Stimulated activated CD8-positive, alpha-beta memory T cell treated with anti-CD3 and anti-CD28 coated beads, Interleukin-15, amount 100 ng/mL, for 48 hours (primary cell): Measurements from ENCODE around the gene NPRL2.
A peak's percentile ranks its signal among the peaks of the same experiment; 100 is the strongest.

Experiments
- DNase-seq, 2 donors: peaks; one replicate each; pipeline ENCODE4 v3.0.0-alpha.2; 2020; ENCODE audit warnings: low read depth in 2 of 2

The NPRL2 gene

DNA sequence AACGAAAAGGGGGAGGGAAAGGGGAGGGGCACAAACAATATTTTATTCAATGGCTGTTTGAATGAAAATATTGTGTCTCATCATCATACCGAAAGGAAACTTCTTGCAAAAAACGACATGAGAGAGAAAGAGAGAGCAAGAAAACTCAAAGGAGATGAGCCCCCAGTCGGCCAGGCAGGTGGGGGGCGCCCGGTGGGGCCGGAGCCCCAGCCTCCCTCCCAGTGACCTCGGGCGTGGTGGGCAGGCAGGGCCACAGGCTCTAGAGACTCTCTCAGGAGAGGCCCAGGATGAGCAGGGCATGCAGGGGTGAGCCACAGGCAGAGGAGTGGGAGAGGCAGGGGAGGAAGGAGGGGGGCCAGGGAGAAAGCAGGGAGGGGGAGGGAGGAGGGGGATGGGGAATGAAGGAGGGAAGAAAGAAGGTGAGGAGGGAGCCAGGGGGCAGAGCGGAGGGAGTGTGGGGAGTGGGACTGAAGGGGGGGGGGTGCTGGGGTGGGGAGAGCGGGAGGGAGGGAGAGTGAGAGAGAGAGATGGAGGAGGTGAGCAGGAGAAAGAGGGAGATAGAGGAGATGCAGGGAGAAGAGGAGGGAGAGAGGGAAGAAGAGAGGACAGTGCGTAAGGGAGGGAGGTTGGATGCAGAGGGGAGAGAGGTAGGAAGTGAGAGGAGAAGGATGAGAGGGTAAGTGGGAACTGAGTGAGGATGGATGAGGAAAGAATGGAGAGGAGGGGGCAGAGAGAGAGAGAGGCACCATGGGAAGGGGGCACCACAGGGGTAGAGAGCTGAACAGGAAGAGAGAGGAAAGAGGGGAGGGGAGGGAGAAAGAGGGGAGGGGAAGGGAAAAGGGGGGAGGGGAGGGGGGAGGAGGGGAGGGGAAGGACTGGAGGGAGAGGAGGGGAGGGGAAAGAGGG, 22.8 kb upstream of the NPRL2 start:
- no peak for DNase-seq

DNA sequence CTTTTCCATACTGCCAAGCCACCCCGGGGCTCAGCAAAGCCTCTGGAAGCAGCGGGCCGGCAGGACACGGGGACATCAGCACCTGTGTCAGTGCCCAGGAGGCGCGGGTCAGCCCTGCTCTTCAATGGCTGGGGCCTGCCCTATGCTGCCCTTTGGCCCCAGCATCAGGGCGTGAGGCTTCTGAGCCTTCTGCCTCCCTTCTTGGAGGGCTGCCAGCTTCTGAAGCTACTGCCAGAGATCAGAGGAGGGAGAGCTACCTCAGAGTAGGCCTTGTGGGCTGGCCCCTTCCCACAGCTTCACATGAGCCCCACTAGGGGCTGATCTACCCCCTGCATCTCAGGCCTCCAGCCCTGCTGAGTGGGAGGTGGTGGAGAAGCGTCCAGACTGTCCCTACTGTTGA, 21.8 kb upstream of the NPRL2 start:
- no peak for DNase-seq

DNA sequence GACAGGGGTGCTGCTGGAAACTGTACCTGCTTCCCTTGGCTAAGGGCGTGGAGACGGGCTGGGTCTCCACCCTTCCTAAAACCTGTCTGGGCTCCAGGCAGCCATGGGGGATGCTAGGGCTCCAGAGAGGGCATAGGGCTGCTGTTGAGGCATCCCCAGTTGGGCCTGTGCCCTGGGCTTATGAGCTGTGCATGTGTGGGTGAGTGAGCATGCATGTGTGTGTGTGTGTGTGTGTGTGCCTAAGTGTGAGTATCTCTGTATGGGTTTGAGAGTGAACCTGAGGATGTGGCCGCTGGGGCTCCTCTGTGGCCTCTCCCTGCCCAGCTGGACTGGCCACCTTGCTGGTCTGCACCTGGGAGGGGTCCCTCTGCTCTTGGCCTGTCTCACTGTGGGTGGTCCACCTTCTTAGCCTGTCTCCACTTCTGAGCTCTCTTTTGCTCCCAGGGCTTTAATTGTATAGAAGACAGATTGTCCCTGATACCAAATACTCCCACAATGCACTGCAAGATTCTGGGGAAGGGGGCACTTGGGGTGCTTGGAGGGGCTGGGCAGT, 20.6 kb upstream of the NPRL2 start:
- no peak for DNase-seq

DNA sequence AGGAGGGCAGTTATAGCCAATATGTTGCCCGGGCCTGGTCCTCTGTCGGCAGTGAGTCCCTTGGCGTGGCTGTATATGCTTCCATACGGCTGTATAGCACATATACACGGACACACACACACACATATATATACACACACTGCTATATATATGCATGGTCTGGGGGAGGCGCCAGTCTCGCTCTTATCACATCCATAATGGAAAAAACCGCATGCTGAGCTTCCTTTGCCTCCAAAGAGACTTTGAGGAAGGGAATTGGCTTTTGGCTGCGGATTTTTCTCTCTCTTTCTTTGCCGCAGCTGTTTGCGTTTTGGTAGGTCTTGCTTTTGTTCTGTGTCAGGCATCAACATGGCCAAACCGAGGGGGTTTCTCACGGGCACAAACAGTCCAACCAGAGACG, 20.0 kb upstream of the NPRL2 start:
- DNase-seq: no peak

DNA sequence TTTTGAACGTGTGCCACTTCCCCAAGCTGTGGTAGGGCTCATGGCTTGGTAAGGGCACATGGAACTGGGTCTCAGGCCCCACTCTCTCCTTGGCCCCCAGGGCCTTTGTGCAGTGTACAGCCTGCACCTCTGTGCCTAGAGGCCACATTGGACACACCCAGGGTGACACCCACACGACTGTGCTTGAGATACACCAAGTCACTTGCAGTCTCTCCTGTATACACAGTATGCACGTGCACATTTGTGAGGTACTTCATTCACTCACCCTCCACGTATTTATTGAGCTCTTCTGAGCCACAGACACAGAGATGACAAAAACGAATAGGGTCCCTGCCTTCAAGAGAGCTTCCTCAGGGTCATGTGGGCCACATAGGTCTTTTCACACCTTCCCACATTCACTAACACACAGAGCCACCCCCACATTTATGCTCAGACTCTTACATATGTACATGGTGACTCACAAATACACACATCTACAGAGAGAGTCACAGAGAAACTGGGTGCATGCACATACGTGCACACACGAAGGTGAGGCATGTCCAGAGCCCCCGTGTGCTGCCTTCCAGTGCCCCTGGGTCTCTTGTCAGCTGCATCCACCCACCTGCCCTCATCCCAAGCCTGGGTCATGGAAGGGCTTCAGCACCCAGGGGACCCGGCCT, 18.6 kb upstream of the NPRL2 start:
- DNase-seq: no peak

DNA sequence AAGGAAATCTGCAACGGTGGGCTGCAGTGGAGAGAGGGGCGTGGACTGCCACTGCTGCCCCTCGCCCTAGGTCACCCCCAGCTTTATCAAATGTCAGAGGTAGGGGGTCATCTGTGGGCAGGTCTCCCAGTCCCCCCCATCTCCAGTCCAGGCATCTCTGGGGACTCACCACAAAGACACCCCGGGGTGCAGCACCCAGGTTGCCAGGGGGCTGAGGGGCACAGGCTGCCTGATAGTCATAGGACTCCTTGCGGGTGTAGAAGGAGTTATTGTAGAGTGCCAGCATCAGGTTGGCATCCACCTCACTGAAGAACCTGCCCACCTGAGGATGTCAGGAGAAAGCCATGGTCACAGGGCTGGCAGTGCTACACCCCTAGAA, 15.3 kb upstream of the NPRL2 start:
- no peak for DNase-seq

DNA sequence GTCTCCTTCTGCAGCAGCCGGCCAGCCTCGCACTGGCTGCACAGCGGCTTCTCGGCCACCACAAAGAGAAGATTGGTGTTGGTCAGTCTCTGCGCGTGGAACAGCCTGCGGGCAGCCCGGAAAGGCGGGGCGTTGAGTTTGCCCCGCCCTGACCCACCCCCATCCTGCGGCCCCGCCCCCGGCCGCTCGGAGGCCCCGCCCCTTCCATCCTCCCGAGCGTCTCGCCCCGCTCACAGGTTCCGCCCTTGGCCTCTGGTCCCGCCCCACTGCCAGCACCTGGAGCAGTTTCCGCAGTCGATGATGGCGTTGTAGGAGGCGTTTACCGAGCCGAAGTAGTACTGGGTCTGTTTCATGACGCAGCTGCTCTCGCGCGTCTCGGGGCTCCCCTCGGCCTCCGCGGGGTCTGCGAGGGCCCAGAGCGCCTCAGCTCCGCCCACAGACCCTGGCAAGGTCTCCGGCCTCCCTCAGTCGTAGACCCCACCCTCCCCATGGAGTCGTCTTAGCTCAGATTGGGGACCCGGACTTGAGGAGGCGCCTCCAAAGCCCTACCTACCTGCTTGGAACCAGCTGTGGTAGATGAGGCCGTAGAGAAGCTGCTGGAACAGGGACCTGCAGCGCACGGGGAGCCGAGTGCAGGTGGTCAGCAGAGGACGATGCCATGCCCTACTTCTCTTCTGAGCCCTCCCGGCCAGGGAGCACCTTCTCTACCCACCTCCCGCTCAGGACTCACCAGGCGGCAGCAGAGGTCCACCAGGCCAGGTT, 14.7 kb upstream of the NPRL2 start:
- peak; percentile 84 to 89 for DNase-seq

DNA sequence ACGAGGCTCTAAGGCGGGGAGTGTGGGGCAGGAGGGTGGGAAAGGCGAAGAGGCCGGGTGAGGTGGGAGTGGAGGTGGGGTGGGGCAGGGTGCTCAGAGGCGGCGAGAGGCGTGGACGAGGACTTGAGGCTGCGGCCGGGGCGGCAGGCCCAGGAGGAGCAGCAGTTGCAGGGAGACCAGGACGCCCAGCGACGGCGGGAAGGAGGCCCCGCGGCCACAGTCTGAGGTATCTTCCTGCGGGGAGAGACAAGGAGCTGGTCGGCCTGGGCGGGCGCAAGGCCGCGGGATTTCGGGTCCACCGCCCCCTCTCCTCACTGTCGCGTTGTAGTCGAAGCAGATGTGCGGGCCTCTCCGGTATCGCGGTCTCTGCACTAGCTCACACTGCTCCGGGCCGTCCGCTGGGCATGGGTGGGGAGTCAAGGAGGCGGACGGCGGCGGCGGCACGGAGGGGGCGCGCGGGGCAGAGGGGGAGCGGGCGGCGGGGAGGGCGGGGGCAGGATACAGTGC, 14.1 kb upstream of the NPRL2 start:
- no peak for DNase-seq

DNA sequence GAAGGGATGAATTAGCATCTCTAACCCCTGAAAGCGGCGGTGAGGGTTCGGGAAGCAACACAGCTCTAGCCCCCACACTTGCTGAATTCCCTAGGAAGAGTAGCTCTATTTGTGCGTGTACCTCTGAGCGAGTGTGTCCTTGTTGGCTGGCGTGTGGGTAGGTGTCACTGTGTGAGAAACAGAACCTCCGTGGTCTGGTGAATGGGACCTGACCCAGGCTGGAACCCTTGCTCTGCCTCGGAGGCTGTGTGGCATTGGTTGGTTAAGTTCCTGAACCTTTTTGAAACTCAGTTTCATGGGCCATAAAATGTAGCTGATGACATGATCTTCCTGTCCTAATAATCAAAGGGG, 9.2 kb upstream of the NPRL2 start:
- no peak for DNase-seq

DNA sequence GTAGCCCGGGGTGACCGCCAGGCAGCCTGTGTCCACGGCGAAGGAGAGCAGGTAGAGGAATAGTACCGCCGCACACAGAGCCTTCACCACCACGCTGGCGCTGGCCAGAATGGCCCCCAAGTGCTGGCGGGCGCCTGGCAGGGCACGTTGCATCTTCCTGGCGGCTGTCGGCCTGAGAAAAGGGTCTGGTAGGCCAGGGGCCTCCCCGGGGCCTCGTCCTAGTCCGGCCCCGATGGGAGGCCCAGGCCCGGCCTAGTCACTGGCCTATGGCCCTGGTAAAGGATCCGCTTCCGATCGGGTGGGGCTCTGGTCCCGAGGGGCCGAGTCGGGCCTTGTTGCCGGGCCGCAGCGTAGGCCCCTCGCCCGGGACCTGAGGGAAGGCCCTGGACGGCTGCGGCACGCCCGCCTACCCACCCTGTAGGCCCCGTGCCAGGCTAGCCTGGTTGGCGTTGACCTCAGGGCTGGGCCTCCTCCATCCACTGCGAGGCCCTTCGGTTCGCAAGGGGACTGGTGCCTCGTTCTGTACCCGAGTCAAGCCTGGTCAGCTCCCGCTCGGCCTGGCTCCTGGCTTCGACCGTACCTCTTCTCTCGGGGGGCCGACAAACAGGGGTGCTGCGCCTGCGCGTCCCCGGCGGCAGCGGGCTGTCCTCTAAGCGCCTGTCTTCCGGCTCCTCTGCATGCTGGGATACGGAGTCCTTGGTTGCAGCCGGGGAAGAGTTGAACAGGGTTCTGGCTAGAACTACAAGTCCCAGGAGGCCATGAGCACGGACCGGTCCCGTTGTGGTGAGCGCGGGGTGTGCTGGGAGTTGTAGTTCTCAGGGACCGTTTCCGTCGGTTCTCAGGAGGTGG, 8.6 kb upstream of the NPRL2 start, which contains the start of gene TMEM115:
Gene TMEM115 (minus strand): TSS at position 611 of the 849 bp plus-strand sequence. CDS start 458 bp downstream, at position 153.
- DNase-seq: peak; percentile 92 to 94

DNA sequence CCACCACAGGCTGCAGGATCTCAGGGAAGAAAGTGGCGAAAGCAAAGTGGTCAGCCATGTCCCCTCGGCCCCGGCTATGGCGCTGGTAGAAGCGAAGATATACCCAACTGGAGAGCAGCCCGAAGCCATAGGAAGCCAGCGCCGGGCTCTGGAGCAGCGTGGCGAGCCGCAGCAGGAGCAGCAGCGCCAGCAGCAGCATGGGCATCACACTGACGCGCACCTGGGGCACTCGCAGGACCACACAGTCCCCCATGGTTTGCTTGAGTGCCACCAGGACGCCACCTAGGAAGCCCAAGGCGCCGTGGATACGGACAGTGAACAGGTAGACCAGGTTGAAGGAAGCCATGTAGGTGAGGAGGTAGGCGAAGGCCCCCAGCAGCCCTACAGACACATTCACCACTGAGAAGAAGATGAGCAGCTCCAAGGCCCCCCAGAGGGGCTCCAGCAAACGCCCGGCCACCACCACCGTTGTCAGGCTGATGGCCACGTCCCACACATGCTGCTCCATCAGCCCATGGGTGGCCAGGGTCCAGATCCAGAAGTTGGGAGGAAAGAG, 7.9 kb upstream of the NPRL2 start:
- DNase-seq: no peak

DNA sequence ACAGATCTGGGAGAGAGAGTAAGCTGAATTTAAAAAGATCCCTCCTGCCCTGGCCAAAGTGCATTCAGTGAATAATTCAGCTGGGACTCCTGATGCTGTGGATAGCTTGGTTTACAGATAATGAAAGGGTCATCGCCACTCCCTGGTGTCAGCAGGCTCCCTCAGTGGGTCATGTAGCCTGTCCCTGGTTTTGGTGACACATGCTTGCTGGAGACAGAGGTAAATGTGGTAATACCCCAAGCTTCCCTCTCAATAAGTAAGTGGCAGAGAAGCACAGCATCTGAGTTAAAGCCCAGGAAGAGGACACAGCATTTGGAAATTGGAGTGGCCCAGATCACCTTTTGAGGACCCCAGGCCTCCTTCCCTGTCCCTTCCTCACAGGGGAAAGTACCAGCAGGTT, 6.9 kb upstream of the NPRL2 start:
- no peak for DNase-seq

DNA sequence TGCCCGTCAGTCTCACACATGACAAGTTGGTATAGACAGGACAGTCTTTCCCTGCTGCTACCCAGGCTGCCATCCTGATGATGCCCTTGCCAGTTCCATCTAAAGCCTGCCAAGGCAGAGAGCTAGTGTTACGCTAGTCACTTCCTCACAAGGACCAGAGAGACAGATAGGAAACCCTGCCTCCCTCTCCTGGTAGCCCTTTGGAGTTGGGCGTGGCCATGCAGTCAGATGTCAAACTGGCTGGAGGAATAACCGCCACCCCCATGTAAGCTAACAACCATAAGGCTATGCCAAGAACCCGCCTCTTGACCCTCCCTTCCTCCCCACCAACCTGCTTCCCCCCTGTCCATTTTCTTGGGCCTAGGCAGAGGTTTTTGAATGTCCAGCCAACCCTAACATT, 6.0 kb upstream of the NPRL2 start:
- no peak for DNase-seq

DNA sequence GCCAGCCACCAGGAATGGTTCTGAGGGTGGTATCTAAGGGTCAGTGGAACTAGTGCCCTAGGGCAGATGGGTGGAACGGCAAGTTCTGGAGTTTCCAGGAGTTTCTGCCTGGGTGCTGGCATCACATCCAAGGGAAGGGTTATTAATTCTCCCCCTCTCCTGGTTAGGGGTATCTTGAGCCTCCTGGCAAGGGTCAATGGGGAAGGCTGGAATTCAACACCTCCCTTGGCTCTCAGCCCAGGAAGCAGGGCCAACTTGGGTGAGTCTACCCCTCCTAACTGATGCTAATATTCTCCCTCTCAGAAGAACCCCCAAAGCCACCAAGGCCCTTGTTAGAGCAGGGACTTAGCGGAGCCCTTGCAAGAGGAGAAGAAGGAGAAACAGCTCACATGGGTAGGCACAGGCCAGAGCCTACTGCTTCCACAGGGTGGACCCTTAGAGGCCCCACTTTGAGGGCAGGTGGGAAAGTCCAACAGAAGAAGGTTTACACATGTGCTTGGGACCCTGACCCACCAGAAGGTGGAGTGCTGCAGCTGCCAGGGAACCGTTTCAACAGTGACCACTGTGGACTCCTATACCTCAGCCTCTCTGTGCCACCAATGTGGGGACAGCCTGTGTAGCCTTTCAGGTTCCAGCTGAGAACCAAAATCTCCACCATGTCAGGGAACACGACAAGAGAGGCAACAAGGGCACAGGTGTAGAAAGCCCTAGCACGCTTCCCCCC, 5.4 kb upstream of the NPRL2 start:
- no peak for DNase-seq

DNA sequence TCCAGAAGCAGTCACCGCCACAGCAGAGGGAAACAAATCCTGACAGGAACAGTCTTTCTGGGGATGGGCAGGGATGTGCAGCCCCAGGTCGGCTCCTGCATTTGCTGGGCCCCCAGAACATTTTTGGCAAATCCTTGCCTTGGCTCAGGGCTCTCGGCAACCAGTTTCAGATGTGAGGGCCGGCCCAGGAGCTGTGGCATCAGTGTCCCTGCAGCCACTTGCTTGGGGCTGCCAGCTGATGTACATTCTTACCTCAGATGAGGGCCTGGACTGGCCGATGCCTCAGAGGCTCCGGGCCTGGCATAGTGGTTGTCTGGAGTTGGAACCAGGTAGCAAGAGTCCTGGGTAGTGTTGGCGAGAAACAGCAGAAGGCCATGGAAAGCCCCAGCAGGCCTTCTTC, 4.3 kb upstream of the NPRL2 start:
- no peak for DNase-seq

DNA sequence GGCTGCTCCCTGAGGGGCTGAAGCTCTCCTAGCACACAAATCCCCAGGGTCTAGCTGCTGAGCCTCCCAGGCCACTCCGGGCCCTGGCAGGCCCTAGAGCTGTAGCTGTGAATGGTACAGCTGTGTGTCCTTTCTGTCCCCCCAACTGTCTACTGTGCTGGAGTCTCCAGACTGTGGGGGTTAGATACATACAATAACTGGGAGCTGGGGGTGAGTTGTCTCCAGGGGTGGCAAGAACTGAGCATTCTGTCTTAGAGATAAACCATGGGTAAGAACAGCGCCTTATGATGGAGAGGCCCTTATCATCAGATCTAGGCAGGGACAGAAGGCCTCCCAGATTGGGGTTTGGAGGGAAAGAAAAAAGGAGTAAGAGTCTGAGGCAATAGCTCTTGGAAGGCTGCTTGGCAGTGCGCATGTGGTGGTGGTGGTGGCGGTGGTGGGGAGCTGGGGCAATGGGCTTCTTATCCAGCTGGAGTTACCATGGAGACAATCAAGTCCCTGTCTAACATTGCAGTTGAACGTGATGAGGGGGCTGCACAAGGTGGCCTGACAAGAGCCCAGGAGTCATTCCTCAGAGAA, 3.7 kb upstream of the NPRL2 start:
- no peak for DNase-seq

DNA sequence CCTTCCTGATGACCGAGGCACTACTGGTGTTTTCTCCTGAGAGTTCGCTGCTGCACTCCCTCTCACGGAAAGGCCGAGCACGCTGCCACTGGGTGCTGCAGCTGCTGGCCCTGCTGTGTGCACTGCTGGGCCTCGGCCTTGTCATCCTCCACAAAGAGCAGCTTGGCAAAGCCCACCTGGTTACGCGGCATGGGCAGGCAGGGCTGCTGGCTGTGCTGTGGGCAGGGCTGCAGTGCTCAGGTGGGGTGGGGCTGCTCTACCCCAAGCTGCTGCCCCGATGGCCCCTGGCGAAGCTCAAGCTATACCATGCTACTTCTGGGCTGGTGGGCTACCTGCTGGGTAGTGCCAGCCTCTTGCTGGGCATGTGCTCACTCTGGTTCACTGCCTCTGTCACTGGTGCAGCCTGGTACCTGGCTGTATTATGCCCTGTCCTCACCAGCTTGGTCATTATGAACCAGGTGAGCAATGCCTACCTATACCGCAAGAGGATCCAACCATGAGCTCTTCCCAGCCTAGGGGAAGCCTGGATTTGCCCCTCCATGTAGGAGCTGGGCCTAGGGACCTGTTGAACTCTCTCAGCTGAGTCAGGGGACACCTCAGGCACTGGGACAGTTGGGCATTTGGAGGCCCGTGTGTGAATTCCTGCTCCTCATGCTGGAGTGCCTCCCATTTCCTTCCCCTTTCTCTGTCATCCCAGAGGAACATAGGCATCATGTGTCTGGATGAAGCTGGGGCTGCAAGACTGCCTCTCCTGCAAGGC, 2.9 kb upstream of the NPRL2 start:
- no peak for DNase-seq

DNA sequence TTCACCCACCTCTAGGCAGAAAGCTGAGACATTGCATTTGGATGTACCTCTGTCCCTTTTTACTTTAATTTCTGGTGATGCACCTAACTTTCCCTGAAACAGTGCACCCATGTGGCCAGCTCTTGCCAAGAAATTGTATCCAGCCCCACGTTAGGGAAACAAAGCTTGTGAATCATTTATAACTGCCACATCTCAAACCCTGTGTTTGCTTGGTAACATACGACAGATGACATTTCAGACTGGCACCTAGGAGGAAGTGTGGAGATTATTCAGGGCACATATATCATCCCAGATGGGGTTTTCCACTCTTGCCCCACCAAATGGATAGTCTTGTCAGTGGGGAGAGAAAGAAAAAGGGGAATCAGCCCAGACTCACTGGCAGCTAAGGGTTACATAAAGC, 2.2 kb upstream of the NPRL2 start:
- DNase-seq: no peak

DNA sequence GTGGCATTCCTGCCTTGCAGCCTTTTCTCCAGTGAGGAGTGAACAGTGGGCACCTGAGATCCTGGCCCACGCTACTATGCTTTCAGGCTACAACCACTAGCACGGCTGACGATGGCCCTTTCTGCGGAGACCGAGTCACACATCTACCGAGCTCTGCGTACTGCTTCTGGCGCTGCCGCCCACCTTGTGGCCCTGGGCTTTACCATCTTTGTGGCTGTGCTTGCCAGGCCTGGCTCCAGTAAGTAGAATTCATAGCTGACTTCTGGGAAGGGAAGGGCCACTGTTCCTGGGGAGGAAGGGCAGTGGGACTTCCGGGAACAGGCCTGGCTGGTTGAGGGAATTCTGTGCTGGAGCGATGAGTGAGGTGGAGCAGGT, 735 bp upstream of the NPRL2 start:
- DNase-seq: no peak
